Lower leg skin (tissue), 3 donors: Measurements from ENCODE around the gene RHOV.

Source experiments
- POLR2A ChIP-seq, 2 donors: fragments of 450-650 bp; IDR thresholded peaks; one replicate each; pipeline ENCODE4 v1.6.1; 2016 to 2017; ENCODE audit warnings: antibody characterized with exemption in 2 of 2, mild to moderate bottlenecking in 1 of 2, moderate library complexity in 1 of 2
- TF ChIP-seq, protein P1 (sequence below), 3 donors: fragments of 450-650 bp; IDR thresholded peaks; one replicate each; pipeline ENCODE4 v1.5.1; 2016; ENCODE audit warnings: antibody characterized with exemption in 3 of 3, mild to moderate bottlenecking in 3 of 3, moderate library complexity in 2 of 3

DNA sequence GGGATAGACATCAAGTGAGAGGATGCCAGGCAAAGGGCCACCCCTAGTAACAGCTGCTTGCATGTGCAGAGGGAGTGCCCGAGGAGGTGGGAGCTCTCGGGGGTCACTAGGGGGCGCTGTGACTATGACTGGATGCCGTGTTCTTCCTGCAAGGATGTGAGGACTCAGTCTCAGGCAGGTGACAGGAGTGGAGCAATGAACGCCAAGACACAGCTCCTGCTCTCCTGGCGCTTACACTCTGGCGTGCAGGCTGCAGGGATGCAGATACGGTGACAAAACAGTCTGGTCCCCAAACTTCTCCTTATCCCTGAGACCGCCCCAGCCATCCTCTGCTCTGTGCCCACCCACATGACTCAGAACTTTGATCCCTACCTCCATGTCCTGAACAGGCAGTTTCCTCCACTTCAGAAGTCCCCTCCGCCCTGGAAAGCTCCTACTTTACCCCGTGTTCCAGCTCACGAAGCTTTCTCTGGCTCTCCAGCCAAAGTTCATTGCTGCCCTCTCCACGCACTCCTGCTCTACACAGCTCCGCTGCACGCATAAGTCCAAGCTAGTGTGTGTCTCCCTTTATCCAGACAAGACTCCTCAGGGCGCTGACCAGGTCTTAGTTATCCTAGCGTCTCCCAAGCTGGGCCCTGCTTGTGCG is 14.7 kb downstream of the RHOV start:
- TF ChIP-seq, protein P1, sequence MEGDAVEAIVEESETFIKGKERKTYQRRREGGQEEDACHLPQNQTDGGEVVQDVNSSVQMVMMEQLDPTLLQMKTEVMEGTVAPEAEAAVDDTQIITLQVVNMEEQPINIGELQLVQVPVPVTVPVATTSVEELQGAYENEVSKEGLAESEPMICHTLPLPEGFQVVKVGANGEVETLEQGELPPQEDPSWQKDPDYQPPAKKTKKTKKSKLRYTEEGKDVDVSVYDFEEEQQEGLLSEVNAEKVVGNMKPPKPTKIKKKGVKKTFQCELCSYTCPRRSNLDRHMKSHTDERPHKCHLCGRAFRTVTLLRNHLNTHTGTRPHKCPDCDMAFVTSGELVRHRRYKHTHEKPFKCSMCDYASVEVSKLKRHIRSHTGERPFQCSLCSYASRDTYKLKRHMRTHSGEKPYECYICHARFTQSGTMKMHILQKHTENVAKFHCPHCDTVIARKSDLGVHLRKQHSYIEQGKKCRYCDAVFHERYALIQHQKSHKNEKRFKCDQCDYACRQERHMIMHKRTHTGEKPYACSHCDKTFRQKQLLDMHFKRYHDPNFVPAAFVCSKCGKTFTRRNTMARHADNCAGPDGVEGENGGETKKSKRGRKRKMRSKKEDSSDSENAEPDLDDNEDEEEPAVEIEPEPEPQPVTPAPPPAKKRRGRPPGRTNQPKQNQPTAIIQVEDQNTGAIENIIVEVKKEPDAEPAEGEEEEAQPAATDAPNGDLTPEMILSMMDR (IDR thresholded peaks at IDR 0.05): no peak
- TF ChIP-seq POLR2A (IDR thresholded peaks at IDR 0.05): no peak
